ENCODE data around the gene ST6GALNAC2.

DNA sequence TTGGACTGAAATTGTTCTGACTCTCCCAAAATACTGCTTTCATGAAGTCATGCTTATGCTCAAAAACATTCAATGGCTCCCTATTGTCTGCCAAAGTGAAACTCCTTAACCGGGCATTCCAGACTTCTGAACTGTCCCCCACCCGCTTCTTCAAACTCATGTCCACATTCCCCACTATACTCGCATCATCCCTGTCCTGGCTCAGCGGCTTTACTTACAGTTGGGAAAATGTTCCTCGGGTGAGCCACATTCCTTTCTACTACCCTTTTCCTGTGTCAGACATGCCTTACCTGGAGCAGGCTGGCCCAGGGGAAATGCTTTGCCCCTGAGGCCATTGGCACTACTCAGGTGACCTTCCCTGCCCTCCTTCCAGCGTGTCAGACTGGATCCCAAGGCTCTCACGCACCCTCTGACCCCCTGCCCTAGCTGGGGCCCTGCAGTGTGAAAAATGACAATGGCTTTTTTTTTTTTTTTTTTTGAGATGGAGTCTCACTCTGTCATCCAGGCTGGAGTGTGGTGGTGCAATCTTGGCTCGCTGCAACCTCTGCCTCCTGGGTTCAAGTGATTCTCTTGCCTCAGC is 53.5 kb downstream of the ST6GALNAC2 start:
- TF ChIP-seq SP1 (IDR thresholded peaks at IDR 0.05): no peak
- TF ChIP-seq HDGF (IDR thresholded peaks at IDR 0.05; ENCODE audit: borderline replicate concordance): no peak
- no peak for TF ChIP-seq FOXA1 (IDR thresholded peaks at IDR 0.05)
- TF ChIP-seq FOXK2 (IDR thresholded peaks at IDR 0.05): no peak
- TF ChIP-seq, protein P1, sequence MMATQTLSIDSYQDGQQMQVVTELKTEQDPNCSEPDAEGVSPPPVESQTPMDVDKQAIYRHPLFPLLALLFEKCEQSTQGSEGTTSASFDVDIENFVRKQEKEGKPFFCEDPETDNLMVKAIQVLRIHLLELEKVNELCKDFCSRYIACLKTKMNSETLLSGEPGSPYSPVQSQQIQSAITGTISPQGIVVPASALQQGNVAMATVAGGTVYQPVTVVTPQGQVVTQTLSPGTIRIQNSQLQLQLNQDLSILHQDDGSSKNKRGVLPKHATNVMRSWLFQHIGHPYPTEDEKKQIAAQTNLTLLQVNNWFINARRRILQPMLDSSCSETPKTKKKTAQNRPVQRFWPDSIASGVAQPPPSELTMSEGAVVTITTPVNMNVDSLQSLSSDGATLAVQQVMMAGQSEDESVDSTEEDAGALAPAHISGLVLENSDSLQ (IDR thresholded peaks at IDR 0.05): no peak
- TF ChIP-seq LEF1 (IDR thresholded peaks at IDR 0.05; ENCODE audit: borderline replicate concordance): no peak
- TF ChIP-seq NFRKB (IDR thresholded peaks at IDR 0.05): no peak
- TF ChIP-seq ARNT (IDR thresholded peaks at IDR 0.05): no peak
- TF ChIP-seq ZNF384 (IDR thresholded peaks at IDR 0.05): no peak
- TF ChIP-seq FOXM1 (IDR thresholded peaks at IDR 0.05; ENCODE audit: borderline replicate concordance): no peak
- TF ChIP-seq SUZ12 (IDR thresholded peaks at IDR 0.05): no peak
